NCI-H187 (cell line): ENCODE data around the gene ETNPPL.

Source experiments
- DNase-seq, 2 experiments: peaks; one replicate each; lab custom pipeline; 2025; lab: John Stamatoyannopoulos, UW

The ETNPPL gene

DNA sequence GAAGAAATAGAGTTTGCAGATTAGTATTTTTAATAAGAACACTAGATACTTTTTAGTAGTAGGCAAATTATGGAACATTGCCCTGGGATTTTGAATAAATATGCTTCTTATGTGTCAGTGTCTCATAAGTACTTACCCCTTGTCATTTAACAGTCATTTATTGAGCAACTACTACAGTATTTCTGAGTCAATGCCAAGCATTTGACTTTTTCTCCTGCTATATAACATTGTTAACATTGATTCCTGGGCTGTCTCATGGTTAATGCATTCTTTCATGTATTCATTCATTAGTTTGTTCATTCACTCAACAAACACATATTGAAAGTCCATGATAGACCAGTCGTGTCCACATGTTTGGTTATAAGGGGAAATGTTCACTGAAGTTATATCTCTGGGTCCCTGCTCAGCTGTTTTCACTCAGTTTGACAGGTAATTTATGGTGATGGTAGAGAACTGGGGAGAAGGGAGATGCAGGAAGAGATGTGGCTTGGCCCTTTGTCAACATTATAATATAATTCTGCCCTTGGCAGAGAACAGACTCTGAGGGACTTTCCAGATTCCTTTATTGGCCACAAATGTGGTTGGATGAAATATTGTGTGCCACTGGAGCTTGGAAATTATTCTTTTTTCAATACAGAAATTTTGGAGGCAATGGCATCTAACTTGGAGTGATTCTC lies 62.6 kb downstream of the ETNPPL start:
- DNase-seq: no peak

DNA sequence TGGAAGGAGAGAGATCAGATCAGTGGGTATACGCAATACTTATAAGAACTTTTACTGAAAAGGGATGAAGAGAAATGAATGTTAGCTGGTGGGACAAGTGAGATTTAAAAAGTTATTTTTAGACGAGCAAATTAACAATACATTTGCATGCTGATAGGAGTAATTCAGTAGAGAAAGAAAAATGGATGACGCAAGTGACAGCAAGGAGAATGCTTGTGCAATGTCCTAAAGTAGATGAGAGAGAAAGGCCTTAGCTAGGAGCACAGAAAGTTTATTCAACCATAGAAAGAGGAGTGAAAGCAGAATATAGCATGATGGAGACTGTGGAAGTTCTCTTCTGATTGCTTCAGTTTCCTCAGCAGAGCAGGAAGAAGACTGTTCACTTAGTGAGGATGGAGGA lies 66.7 kb downstream of the ETNPPL start:
- DNase-seq: no peak

DNA sequence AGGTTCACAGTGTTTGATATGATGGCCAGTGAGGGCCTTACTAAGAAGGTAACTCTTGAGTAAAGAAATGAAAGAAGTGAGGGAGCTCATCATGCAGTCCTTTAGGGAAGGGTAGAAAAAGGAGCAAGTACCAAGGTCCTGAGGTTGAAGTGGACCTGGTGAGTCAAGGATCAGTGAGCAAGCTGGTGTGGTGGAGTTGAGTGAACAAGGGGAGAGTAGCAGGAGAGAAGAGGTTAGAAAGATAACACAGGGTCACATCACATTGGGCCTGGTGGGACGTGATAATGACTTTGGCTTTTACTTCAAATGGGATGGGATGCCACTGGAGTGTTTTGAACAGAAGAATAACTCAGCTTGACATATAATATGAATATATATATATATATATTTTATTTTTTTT lies 67.8 kb downstream of the ETNPPL start:
- no peak for DNase-seq

DNA sequence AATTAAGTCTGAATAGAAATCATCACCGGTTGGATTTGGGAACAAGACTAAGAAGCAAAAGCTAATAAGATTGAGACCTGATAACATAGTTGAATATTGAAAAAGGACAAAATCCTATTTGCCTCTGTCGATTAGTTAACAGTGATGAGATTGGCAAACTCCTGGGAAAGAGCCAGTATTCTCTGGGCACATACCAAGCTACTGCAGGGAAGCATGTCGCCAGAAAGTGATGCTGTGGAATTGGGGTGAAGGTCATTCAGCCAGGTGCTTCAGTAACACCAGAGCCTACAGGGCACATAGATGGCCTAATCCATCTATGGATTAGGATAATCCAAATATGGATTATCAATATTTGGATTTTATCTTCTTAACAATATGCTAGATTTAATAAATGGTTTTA lies 68.4 kb downstream of the ETNPPL start:
- DNase-seq: no peak

DNA sequence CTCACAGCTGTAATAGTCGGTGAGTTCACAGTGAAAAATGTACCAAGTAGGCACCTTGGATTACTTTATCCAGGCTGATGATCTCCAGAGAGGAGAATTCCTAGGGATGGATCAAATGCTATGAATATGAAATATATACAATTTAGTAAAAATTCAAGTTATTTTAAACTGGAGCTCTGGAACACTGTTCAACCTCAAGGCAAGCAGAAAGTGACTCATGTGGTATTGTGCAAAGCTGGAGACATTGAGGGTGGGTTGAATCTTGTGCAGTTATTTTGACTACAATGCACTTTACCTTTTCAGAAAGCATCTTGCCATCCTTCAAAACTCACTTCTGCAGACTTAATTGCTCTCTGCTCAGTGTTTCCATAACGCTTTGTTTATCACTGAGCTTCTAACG lies 69.0 kb downstream of the ETNPPL start:
- DNase-seq: no peak

DNA sequence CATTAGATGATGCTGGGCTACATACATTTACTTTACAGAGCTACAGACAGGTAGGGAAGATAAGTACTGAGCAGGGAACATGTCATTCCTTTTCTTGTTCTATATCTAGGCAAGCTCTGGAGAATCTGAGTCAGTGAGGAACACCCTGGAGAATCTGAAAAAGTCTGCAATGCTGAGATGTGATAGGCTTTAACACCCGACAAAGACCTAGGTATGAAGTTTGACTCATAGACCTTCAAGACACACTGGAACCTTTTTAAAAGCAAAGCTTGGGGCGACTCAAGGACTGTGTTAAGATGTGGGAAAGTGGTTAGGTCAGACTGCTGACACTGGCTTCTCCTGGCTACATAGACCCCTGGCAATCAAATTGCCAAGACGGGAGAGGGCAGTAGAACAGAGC lies 69.6 kb downstream of the ETNPPL start:
- no peak for DNase-seq
